Activated B cell treated with CpG ODN at 0.5 μM for 24 hours (primary cell): Measurements from ENCODE around the gene EEF1AKMT4. TPM values are rescaled to one million over a fixed set of nuclear protein-coding genes. Genes with fewer than 3 reads are reported as not detected.

Experiments
- ATAC-seq: fragments of 200-7000 bp; cut with Tn5 transposase; one replicate; pipeline ENCODE4 v1.10.0; 2021; ENCODE audit warnings: low read depth, mild to moderate bottlenecking, moderate library complexity
- CTCF ChIA-PET: fragments of 350-600 bp; sonication (Branson Sonifier 250); formaldehyde crosslinking; loops from one replicate; lab custom pipeline; 2021; ENCODE audit warnings: antibody characterized with exemption; lab: Charles Lee
- POLR2A ChIA-PET: fragments of 350-600 bp; sonication (Branson Sonifier 250); formaldehyde crosslinking; loops from one replicate; lab custom pipeline; 2021; ENCODE audit warnings: antibody characterized with exemption; lab: Charles Lee
- DNase-seq: peaks from one replicate; pipeline ENCODE4 v3.0.0; 2022
- H3K27ac Mint-ChIP-seq: one replicate; pipeline ENCODE4 v1.8.0; 2020; ENCODE audit warnings: mixed read lengths
- H3K27me3 Mint-ChIP-seq: one replicate; pipeline ENCODE4 v1.8.0; 2021; ENCODE audit warnings: mixed read lengths
- H3K36me3 Mint-ChIP-seq: one replicate; pipeline ENCODE4 v1.8.0; 2021; ENCODE audit warnings: low read depth, mixed read lengths
- H3K4me1 Mint-ChIP-seq: one replicate; pipeline ENCODE4 v1.8.0; 2021; ENCODE audit warnings: mixed read lengths
- H3K4me3 Mint-ChIP-seq: one replicate; pipeline ENCODE4 v1.8.0; 2020; ENCODE audit warnings: mild to moderate bottlenecking, mixed read lengths
- H3K9me3 Mint-ChIP-seq: one replicate; pipeline ENCODE4 v1.8.0; 2020; ENCODE audit warnings: mixed read lengths
- CTCF ChIP-seq: fragments of 200-600 bp; IDR thresholded peaks from one replicate; pipeline ENCODE4 v1.8.0; 2022; ENCODE audit warnings: antibody characterized with exemption, mild to moderate bottlenecking
- intact Hi-C: fragments of 100-400 bp; cut with micrococcal nuclease; formaldehyde crosslinking; loops from one replicate; pipeline ENCODE4 v1.15.1; 2024
- total RNA-seq: library from RNA; stranded (reverse); gene quantifications from 2 replicates; pipeline ENCODE4 v1.2.3, GENCODE V29; 2022

Gene EEF1AKMT4
- total RNA-seq, 1 donor from 2014 or later: 2.9 TPM

- Mint-ChIP-seq H3K27me3 (peaks cover 5% of the 10 kb centered on the region), H3K4me1 (peaks cover 23% of the 10 kb centered on the region), H3K9me3 (no peaks in the 10 kb centered on the region), H3K27ac (no peak overlapping the region), H3K4me3 (no peak overlapping the region), H3K36me3 (peaks cover 21% of the 10 kb centered on the region)
- no peak for TF ChIP-seq CTCF
- intact Hi-C loops: loop anchor here (5.0 kb wide), 1 partner anchor 246 kb away; no protein-coding TSS in a partner anchor
- DNase-seq (no peak), ATAC-seq (no peak)
- CTCF ChIA-PET: no interaction called here
- POLR2A ChIA-PET: interaction anchor here (0.6 kb wide), 1 partner anchor 175 kb away, joined by 3 read pairs; no protein-coding TSS in a partner anchor
Observed at GRCh38 chr3:184296616-184297015, 47.1 kb downstream of the EEF1AKMT4 start.

- peak; percentile 96 for DNase-seq
- H3K36me3 Mint-ChIP-seq: peaks cover 44% of the 10 kb centered on the region
- H3K4me1 Mint-ChIP-seq: peaks cover 23% of the 10 kb centered on the region
- peak within 1 kb of the TSS; percentile 88 for H3K27ac Mint-ChIP-seq
- H3K27me3 Mint-ChIP-seq: no peaks in the 10 kb centered on the region
- H3K4me3 Mint-ChIP-seq: peak within 1 kb of the TSS; percentile 95
- H3K9me3 Mint-ChIP-seq: no peaks in the 10 kb centered on the region
- ATAC-seq: peak; percentile 96
- no peak for TF ChIP-seq CTCF
- ChIA-PET CTCF (interaction anchor here (1.0 kb wide), 2 partner anchors 215 to 414 kb away, joined by 3 read pairs; partner anchors contain the start of gene PARL), POLR2A (interaction anchor here (0.6 to 1.2 kb wide), 6 partner anchors 17 to 404 kb away, joined by 3 to 7 read pairs (median 3); partner anchors contain the start of gene FAM131A)
- intact Hi-C loops: loop anchor here (1.0 to 5.0 kb wide), 15 partner anchors 15 to 1138 kb away; partner anchors contain the start of genes ABCC5, ABCF3, AP2M1 and CAMK2N2
Observed at GRCh38 chr3:184298759-184299487, 49.5 kb downstream of the EEF1AKMT4 start, which contains the start of gene PSMD2. Gene PSMD2 (plus strand): TSS chr3:184299241. CDS start chr3:184299267, 26 bp downstream.

GRCh38 chr3:184299488-184300377 is 50.3 kb downstream of the EEF1AKMT4 start:
- ATAC-seq: no peak
- peak overlapping the region; percentile 67 for H3K27ac Mint-ChIP-seq
- TF ChIP-seq CTCF: no peak

GRCh38 chr3:184300378-184300720 is 50.9 kb downstream of the EEF1AKMT4 start:
- Mint-ChIP-seq H3K27me3 (no peaks in the 10 kb centered on the region), H3K27ac (no peak overlapping the region), H3K4me3 (peak overlapping the region; percentile 95), H3K36me3 (peaks cover 57% of the 10 kb centered on the region), H3K4me1 (peaks cover 23% of the 10 kb centered on the region), H3K9me3 (no peaks in the 10 kb centered on the region)
- POLR2A ChIA-PET: interaction anchor here (0.6 to 1.2 kb wide), 2 partner anchors 13 to 35 kb away, joined by 3 read pairs; no protein-coding TSS in a partner anchor
- no peak for ATAC-seq
- intact Hi-C loops: no loop called here
- no peak for DNase-seq
- no peak for TF ChIP-seq CTCF
- CTCF ChIA-PET: no interaction called here

More at GRCh38 chr3:184299488-184300377, 50.3 kb downstream of the EEF1AKMT4 start:
- DNase-seq: no peak
- Mint-ChIP-seq H3K36me3 (peaks cover 52% of the 10 kb centered on the region), H3K27me3 (no peaks in the 10 kb centered on the region), H3K4me1 (peaks cover 23% of the 10 kb centered on the region), H3K4me3 (peak overlapping the region; percentile 95), H3K9me3 (no peaks in the 10 kb centered on the region)
- ChIA-PET POLR2A (interaction anchor here (0.6 to 1.2 kb wide), 5 partner anchors 14 to 407 kb away, joined by 3 read pairs; partner anchors contain the start of gene FAM131A), CTCF (interaction anchor here (1.0 kb wide), 1 partner anchor 214 kb away, joined by 3 read pairs; no protein-coding TSS in a partner anchor)
- intact Hi-C loops: loop anchor here (1.0 to 5.0 kb wide), 15 partner anchors 15 to 1139 kb away; partner anchors contain the start of genes ABCC5, ABCF3, AP2M1 and CAMK2N2
